ENCODE results near the gene EVI2A. TPM values are rescaled to one million over a fixed set of nuclear protein-coding genes. Genes with fewer than 3 reads are reported as not detected.

EVI2A gene
- total RNA-seq, 3 donors from 2014 or later: 18.4 to 25.1 (median 19.4) TPM

GRCh38 chr17:31273516-31273915 lies 47.9 kb downstream of the EVI2A start:
- Mint-ChIP-seq H3K4me1 (ENCODE audit: low read depth) (no peaks in the 10 kb centered on the region), H3K36me3 (ENCODE audit: insufficient read depth) (peaks cover 23% of the 10 kb centered on the region), H3K4me3 (no peak overlapping the region), H3K9me3 (no peaks in the 10 kb centered on the region), H3K27me3 (ENCODE audit: low read depth) (no peaks in the 10 kb centered on the region)
- no peak for DNase-seq
- no peak for ATAC-seq

- Mint-ChIP-seq H3K27me3 (ENCODE audit: low read depth) (no peaks in the 10 kb centered on the region), H3K4me3 (no peak overlapping the region), H3K4me1 (ENCODE audit: low read depth) (no peaks in the 10 kb centered on the region), H3K9me3 (no peaks in the 10 kb centered on the region), H3K36me3 (ENCODE audit: insufficient read depth) (peaks cover 24% of the 10 kb centered on the region)
- ATAC-seq: no peak
- no peak for DNase-seq
Observed at GRCh38 chr17:31272803-31273202, 48.6 kb downstream of the EVI2A start.

DNA sequence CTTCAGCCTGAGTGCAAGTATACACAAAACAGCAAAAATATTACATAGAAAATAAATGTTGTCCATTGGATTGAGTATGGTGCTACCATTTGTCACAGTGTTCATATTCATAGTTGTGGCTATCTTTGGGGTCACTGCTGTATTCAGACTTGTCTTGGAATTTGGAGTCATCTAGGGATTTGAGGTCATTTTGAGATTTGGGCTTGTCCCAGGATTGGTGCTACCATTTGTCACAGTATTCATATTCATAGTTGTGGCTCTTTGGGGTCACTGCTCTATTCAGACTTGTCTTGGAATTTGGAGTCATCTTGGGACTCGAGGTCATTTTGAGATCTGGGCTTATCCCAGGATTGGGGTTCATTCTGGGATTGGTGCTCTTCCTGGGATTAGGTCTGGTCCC lies 49.2 kb downstream of the EVI2A start:
- no peaks in the 10 kb centered on the region for H3K4me1 Mint-ChIP-seq (ENCODE audit: low read depth)
- ATAC-seq (no peak), DNase-seq (no peak)
- H3K36me3 Mint-ChIP-seq (ENCODE audit: insufficient read depth): peaks cover 27% of the 10 kb centered on the region
- no peak overlapping the region for H3K4me3 Mint-ChIP-seq
- no peaks in the 10 kb centered on the region for H3K9me3 Mint-ChIP-seq
- H3K27me3 Mint-ChIP-seq (ENCODE audit: low read depth): no peaks in the 10 kb centered on the region

DNA sequence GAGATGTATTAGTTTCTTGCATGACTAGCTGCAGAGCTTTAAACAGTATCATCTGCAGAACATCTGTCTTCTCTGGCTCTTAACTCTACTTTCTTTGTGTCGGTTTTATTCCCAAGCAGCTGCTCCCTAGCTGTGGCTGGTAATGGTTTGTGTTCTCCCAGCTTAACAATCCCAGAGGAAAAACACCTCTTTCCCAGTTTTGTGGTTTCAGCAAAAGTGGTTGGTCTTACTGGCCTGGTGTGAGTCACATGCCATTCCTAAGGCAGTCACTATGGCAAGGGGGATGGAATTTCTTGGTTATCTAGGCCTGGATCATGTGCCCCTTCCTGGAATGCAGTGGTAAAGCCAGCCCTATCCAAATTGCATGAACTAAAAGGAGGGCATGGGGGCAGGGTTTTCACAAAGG lies 51.8 kb downstream of the EVI2A start:
- no peak for ATAC-seq
- DNase-seq: no peak
- no peaks in the 10 kb centered on the region for H3K27me3 Mint-ChIP-seq (ENCODE audit: low read depth)
- H3K9me3 Mint-ChIP-seq: no peaks in the 10 kb centered on the region
- H3K4me1 Mint-ChIP-seq (ENCODE audit: low read depth): no peaks in the 10 kb centered on the region
- no peak overlapping the region for H3K4me3 Mint-ChIP-seq
- H3K36me3 Mint-ChIP-seq (ENCODE audit: insufficient read depth): peaks cover 23% of the 10 kb centered on the region

- no peak overlapping the region for H3K4me3 Mint-ChIP-seq
- H3K27me3 Mint-ChIP-seq (ENCODE audit: low read depth): no peaks in the 10 kb centered on the region
- ATAC-seq: no peak
- no peak for DNase-seq
- H3K4me1 Mint-ChIP-seq (ENCODE audit: low read depth): no peaks in the 10 kb centered on the region
- no peaks in the 10 kb centered on the region for H3K9me3 Mint-ChIP-seq
- peaks cover 23% of the 10 kb centered on the region for H3K36me3 Mint-ChIP-seq (ENCODE audit: insufficient read depth)
Observed at GRCh38 chr17:31269036-31269577, 52.3 kb downstream of the EVI2A start.

Other genes starting within 250 kb of the EVI2A start
- 10 to 100 TPM; 14.2 to 17.9 (median 15.2) TPM for gene NF1, start 226.6 kb downstream of the EVI2A start, total RNA-seq
- gene OMG, start 24.4 kb downstream of the EVI2A start, total RNA-seq: under 1 TPM in 1 of 3 donors, not detected in 2; 0.15 TPM
- 1 to 10 TPM; 5.0 to 7.0 (median 7.0) TPM for gene EVI2B, start 7.6 kb downstream of the EVI2A start, total RNA-seq
- gene RAB11FIP4, start 70.1 kb upstream of the EVI2A start, total RNA-seq: 10 to 100 TPM in 2 of 3 donors, 1 to 10 TPM in 1; 9.9 to 11.0 (median 10.8) TPM

Measured in activated T-cell treated with anti-CD3 and anti-CD28 coated beads, Interleukin-2, amount 50 U/mL, for 4 hours (primary cell).